ENCODE results near the gene RTN4R.
"Not testable (repeated sequence)": the region's sequence is repeated elsewhere in the genome, so short reads cannot be mapped to it uniquely, and the experiment has no call there.

DNA sequence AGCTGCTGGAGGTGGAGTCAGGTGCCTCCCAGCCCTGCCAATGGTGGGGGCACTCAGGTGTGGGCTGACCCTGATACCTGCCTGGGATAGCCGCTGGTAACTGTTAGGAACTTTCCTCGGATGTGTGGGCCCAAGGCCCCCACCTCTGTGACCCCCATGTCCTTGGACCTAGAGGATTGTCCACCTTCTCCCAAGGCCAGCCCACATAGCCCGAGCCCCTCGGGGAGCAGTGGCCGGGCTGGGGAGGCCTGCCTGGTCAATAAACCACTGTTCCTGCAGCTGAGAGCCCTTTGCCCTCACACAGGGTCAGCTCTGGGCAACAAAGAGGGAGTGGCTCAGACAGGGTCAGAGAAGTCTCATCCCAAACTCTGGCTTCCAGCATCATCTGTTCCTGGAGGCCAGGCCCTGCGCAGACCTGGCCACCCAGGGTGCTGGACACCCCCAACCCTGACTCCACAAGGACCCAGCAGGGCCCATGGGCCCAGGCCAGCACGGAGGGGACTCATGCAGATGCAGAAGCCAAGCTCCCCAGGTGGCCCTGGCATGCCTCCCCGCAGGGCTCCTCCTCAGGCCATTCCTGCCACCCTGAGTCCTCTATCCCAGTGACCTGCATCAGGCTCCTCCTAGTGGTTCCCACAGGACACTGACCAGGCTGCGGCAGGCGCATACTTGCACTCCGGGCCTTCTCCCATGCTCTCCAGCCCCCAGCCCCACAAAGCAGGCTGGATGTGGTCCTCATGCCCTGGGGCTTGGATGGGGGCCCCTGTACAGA is 45.4 kb upstream of the RTN4R start:
- TF ChIP-seq POLR2A, CTCF (IDR thresholded peaks at IDR 0.05): not testable (repeated sequence)

All from tibial nerve (tissue), 3 donors.